Measurements from ENCODE around the gene SAMD14.

- TF ChIP-seq, protein P1, sequence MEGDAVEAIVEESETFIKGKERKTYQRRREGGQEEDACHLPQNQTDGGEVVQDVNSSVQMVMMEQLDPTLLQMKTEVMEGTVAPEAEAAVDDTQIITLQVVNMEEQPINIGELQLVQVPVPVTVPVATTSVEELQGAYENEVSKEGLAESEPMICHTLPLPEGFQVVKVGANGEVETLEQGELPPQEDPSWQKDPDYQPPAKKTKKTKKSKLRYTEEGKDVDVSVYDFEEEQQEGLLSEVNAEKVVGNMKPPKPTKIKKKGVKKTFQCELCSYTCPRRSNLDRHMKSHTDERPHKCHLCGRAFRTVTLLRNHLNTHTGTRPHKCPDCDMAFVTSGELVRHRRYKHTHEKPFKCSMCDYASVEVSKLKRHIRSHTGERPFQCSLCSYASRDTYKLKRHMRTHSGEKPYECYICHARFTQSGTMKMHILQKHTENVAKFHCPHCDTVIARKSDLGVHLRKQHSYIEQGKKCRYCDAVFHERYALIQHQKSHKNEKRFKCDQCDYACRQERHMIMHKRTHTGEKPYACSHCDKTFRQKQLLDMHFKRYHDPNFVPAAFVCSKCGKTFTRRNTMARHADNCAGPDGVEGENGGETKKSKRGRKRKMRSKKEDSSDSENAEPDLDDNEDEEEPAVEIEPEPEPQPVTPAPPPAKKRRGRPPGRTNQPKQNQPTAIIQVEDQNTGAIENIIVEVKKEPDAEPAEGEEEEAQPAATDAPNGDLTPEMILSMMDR (IDR thresholded peaks at IDR 0.05) = no peak
- no peak for TF ChIP-seq POLR2A (IDR thresholded peaks at IDR 0.05)
- TF ChIP-seq POLR2AphosphoS5 (IDR thresholded peaks at IDR 0.05) = no peak
Measured at GRCh38 chr17:50076221-50076590, 53.8 kb downstream of the SAMD14 start.
